DOHH2 (cell line): ENCODE data around the gene DENND1A.

Experiments
- CTCF ChIP-seq: fragments of 200-600 bp; sonication (generic); IDR thresholded peaks from one replicate; pipeline ENCODE4 v1.5.1; 2014; ENCODE audit warnings: antibody characterized with exemption, mild to moderate bottlenecking, low read depth, low read length; ENCODE audit not compliant: poor library complexity, severe bottlenecking
- EZH2phosphoT487 ChIP-seq: fragments of 200-600 bp; sonication (generic); IDR thresholded peaks from 2 replicates; pipeline ENCODE4 v1.6.1; 2017; ENCODE audit warnings: borderline replicate concordance, mild to moderate bottlenecking, antibody characterized with exemption, low read length, moderate library complexity, mixed read lengths

- TF ChIP-seq CTCF (no peak), EZH2phosphoT487 (no peak)
These were observed 267.7 kb downstream of the DENND1A start for GRCh38 chr9:123662057-123662776.
